ENCODE results near the gene WDR62.
"Not testable (repeated sequence)": the region's sequence is repeated elsewhere in the genome, so short reads cannot be mapped to it uniquely, and the experiment has no call there.

- TF ChIP-seq POLR2A, CTCF, POLR2AphosphoS5 (IDR thresholded peaks at IDR 0.05): not testable (repeated sequence)
These were observed 76.5 kb downstream of the WDR62 start for GRCh38 chr19:36131221-36131620.
